Lower leg skin (tissue), 4 donors: Measurements from ENCODE around the gene NISCH. TPM values are rescaled to one million over a fixed set of nuclear protein-coding genes. Genes with fewer than 3 reads are reported as not detected.

Experiments
- DNase-seq, 2 donors: peaks; one replicate each; pipeline ENCODE4 v3.0.0-alpha.2; 2019; ENCODE audit warnings: low spot score in 2 of 2
- H3K4me3 ChIP-seq: fragments of 200-600 bp; sonication (generic); 2 replicates; pipeline ENCODE4 v1.5.1; 2017; ENCODE audit warnings: mild to moderate bottlenecking, low read depth; ENCODE audit not compliant: poor library complexity, severe bottlenecking
- CTCF ChIP-seq, 3 donors: fragments of 450-650 bp; IDR thresholded peaks; one replicate each; pipeline ENCODE4 v1.5.1; 2016; ENCODE audit warnings: antibody characterized with exemption in 3 of 3, mild to moderate bottlenecking in 3 of 3, moderate library complexity in 2 of 3
- POLR2A ChIP-seq, 2 donors: fragments of 450-650 bp; IDR thresholded peaks; one replicate each; pipeline ENCODE4 v1.6.1; 2016 to 2017; ENCODE audit warnings: antibody characterized with exemption in 2 of 2, mild to moderate bottlenecking in 1 of 2, moderate library complexity in 1 of 2
- WGBS, 2 donors: methylation state at CpG; one replicate each; pipeline ENCODE4 v1.1.5; 2018; 5-methylcytosine and 5-hydroxymethylcytosine counted together
- intact Hi-C: fragments of 100-400 bp; cut with DNase I; formaldehyde crosslinking; loops from one replicate; pipeline ENCODE4 v1.15.0; 2023; ENCODE audit warnings: low total_unique reads
- total RNA-seq, 4 donors: library from RNA; depleted of rRNA; stranded (reverse); fragments of >200 nt; gene quantifications; one replicate each; pipeline ENCODE4 v1.1.0, GENCODE V29; 2016

The NISCH gene
- total RNA-seq: 100 to 1,000 TPM in 1 of 4 donors, 10 to 100 TPM in 3; 69.9 to 133 (median 85.9) TPM

DNA sequence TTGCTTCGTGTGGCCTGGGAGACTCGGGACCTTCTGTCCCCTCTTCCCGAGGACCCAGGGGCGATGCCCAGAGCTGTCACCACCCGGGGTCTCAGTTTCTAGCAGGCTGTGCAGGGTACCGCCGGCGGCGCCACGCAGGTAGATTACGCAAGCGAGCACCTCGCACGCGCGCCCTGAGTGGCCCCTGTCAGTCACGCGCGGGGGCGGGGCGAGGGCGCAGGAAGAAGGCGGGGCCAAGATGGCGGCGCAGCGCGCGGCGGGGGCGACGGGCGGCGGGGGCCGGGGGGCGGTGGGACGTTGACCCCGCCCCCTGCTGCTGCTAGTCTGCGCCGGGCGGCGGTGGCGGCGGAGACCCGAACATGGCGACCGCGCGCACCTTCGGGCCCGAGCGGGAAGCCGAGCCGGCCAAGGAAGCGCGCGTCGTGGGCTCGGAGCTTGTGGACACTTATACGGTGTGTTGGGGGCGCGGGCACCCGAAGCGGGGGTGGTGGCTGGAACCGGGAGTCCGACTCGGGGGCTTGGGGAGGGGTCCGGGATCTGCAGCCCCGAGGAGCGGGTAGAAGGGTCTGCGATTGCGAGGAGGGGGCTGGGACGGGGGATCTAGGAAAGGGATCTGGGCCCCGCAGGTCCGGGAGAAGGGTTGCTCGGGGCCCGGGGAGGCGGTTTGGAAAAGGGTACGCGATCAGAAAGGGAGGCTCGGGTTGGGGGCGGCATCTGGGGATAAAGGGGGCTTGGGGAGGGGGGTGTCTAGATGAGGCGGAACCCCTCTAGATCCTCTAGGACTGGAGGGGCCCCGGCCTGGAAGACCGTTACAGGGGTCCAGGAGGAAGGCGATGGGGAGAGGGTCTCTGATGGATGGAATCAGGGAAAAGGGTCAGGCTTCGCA, at the start of gene NISCH:
TSS of gene NISCH (plus strand) at position 322 of the 886 bp plus-strand sequence. CDS start at position 360, 38 bp downstream.
- no peak for TF ChIP-seq POLR2A (IDR thresholded peaks at IDR 0.05)
- no peak for TF ChIP-seq CTCF (IDR thresholded peaks at IDR 0.05)
- peak within 1 kb of the TSS; percentile 93 for H3K4me3 ChIP-seq
- DNase-seq: peak; percentile 84 to 98
- 1% methylated on average over 30 to 50 of the region's 86 CpGs for WGBS, 2 donors
- intact Hi-C loops: loop anchor here (10.0 kb wide), 1 partner anchor 229 kb away; the partner anchor contains the start of genes GNL3 and PBRM1

DNA sequence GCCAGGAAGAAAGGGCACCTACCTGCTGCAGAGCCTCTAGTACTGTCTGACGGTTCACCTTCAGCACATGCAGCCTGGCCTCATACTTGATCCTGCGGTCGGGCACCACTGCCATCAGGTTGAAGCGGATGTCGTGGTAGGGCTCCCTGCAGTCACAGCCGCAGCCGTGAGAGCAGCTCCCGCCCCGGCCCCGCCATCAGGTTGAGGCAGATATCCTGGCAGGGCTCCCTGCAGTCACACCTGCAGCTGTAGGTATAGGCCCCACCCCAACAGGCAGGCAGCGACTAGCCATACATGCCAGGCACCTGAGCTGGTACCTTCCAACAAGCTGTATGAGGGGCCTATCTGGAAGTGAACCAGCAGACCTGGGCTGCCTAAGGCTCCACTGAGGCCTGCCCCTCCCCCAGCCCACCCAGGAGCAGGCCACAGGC, 49.2 kb upstream of the NISCH start:
- peak; percentile 82 to 90 for DNase-seq
- no peak for TF ChIP-seq CTCF (IDR thresholded peaks at IDR 0.05)
- no peak for TF ChIP-seq POLR2A (IDR thresholded peaks at IDR 0.05)
- intact Hi-C loops: no loop called here
- 47 to 81% methylated on average over 8 to 11 of the region's 11 CpGs for WGBS, 2 donors
- H3K4me3 ChIP-seq: no peak overlapping the region

- DNase-seq: no peak
- 76 to 77% methylated on average over 20 of the region's 20 CpGs for WGBS, 2 donors
- intact Hi-C loops: no loop called here
- H3K4me3 ChIP-seq: no peak overlapping the region
- no peak for TF ChIP-seq CTCF (IDR thresholded peaks at IDR 0.05)
- TF ChIP-seq POLR2A (IDR thresholded peaks at IDR 0.05): no peak
Observed at GRCh38 chr3:52406791-52407510, 48.5 kb upstream of the NISCH start.

DNA sequence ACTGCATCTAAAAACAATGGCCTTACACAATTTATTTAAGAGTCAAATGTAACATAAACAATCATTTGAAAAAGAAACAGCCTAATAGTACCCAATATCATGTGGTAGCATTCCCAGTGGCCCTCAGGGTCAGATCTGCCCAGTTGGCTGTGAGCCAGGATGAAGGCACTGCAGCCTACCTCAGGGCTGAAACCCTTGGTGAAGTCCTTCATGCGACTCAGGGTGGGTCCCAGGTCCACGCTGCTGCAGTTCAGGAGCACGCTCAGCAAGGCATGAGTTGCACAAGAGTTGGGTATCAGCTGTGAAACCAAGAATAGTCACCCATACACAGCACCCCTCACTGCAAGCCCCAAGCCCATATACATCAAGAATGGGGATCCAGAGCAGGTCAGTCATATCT, 47.6 kb upstream of the NISCH start:
- intact Hi-C loops: no loop called here
- no peak overlapping the region for H3K4me3 ChIP-seq
- WGBS, 2 donors: 58 to 60% methylated on average over 3 of the region's 3 CpGs
- DNase-seq: no peak
- TF ChIP-seq CTCF (IDR thresholded peaks at IDR 0.05) (no peak), POLR2A (IDR thresholded peaks at IDR 0.05) (no peak)

DNA sequence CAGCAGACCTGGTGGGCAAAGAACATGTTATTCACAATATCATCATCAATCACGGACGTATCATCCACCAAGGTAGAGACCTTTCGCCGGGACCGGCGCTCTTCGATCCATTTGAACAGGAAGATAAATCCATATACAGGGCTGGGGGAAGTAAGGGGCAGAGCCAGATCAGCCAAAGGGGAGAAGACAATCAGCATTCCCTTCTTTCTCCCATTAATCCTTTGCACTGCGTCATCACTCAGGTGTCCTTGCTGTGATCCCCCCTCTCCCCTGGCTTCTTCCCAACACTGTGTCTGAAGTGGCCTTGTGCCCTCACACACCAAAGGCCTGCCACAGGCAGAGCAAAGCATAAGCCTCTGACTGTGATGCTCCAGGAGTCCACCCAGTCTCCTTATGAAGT, 46.9 kb upstream of the NISCH start:
- H3K4me3 ChIP-seq: no peak overlapping the region
- TF ChIP-seq CTCF (IDR thresholded peaks at IDR 0.05) (no peak), POLR2A (IDR thresholded peaks at IDR 0.05) (no peak)
- peak in 1 of 2 donors; percentile 80 for DNase-seq
- intact Hi-C loops: no loop called here
- 90 to 93% methylated on average over 8 of the region's 8 CpGs for WGBS, 2 donors
